GM12874 (cell line): ENCODE measurements around the gene RASA1.

Experiments used
- TF ChIP-seq, protein P1 (sequence below): IDR thresholded peaks from 2 replicates; pipeline ENCODE4 v1.5.1; 2011; ENCODE audit warnings: low read depth, mild to moderate bottlenecking, control low read depth, low read length, moderate library complexity; ENCODE audit not compliant: insufficient read depth

The RASA1 gene

DNA sequence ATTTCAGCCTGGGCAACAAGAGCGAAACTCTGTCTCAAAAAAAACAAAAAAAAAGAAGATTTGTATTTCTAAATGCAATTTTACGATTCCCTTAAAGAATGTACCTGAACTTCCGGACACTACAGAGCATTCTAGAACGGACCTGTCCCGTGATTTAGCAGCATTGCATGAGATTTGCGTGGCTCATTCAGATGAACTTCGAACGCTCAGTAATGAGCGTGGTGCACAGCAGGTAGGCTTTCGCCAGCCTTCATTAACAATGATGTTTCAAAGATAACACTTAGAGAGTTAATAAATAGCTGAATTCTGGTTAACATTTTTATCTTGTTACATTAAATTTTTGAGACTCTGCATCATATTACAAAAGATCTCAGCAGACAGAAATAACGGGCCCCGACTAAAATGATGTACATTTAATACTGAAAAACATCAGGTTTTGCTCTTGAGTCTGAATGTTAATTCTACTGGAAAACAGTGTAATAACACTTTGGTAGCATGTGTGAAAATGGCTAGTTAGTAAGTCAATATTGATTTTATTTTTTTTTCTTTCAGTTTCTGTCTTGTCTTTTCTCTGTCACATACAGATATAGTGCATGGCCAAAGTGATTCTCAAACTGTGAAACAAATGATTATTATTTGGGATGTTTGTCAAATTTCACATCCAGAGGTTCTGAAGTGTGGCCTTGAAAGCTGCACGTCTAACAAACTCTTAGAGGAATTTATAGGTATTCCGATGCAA lies 121.8 kb downstream of the RASA1 start:
- TF ChIP-seq, protein P1, sequence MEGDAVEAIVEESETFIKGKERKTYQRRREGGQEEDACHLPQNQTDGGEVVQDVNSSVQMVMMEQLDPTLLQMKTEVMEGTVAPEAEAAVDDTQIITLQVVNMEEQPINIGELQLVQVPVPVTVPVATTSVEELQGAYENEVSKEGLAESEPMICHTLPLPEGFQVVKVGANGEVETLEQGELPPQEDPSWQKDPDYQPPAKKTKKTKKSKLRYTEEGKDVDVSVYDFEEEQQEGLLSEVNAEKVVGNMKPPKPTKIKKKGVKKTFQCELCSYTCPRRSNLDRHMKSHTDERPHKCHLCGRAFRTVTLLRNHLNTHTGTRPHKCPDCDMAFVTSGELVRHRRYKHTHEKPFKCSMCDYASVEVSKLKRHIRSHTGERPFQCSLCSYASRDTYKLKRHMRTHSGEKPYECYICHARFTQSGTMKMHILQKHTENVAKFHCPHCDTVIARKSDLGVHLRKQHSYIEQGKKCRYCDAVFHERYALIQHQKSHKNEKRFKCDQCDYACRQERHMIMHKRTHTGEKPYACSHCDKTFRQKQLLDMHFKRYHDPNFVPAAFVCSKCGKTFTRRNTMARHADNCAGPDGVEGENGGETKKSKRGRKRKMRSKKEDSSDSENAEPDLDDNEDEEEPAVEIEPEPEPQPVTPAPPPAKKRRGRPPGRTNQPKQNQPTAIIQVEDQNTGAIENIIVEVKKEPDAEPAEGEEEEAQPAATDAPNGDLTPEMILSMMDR: no peak

DNA sequence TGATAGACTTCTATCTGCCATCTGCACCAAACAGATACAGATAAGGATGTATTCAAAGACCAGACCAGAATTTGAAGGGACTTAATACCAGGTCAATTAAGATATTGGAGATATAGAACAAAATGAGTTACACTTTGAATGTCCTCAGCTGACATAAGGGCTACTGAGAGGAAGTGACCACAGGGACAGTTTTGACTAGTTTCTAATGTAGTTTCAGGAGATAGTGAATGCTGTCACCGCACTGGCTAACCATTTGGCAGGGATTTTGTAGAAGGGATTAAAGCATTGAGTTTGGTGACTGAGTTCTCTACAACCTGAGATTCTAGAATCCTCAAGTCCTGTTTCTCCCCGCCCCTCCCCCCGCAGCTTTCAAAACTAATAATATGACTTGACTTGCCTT lies 122.4 kb downstream of the RASA1 start:
- TF ChIP-seq, protein P1: no peak

DNA sequence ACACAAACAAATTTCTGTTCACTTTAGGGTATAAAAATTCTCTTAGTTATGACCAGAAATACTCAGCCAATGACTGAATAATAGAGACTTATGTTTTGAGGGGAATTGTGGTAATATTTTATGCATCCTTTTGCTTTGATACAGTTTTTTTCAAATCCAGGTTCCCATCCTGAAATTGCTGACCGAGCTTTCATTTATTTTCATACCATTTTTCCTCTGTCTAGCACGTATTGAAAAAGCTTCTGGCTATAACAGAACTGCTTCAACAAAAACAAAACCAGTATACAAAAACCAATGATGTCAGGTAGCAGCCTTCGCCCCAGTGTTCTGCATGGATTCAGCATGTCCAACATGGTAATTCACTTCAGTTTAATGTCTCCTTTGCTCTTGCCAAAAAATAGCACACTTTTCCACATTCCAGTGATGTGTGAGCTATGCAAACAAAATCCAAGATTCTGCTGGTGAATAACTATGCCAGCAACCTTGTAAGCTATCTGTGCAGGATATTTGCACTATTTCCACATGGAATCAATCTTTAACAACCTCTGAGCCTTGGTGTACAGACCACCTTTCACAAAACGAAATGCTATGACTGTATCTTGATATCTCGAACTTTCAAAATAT lies 123.0 kb downstream of the RASA1 start:
- TF ChIP-seq, protein P1: no peak

DNA sequence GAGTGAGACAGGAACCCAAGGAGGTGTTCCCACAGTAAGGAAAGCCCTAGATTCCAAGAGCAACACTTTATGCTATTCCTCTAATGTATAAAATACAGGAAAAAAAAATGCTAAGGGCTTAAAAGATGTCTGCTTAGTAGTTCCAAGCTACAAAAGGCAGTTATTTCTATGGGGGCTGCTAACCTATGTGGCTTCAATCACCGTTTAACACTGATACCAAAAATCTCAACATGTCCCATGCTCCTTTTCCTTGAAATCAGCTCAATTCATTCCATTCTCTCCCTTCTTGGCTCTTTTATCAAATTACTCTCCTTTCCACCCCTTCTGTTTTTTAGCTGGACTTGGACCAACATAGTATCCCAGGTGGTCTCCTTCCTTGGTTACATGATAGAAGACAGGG lies 124.5 kb downstream of the RASA1 start:
- TF ChIP-seq, protein P1: no peak

DNA sequence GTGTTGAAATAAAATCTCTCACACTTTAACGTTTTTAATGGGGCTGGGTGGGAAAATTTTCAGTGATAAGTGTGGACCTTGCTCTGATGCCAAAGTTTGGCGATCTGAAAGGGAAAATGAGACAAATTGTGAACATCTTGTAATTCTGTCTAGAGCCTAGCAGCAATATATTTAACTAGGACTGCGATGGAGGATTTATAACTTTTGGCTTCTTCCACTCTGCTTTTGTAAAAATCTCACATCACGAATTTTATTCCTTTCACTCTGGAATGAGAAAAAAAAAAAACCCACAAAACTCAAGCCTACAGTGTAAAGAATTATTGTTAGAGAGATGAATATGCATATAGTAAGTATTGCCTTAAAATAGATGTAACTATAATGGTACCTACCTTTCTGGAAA lies 125.1 kb downstream of the RASA1 start:
- TF ChIP-seq, protein P1: no peak

DNA sequence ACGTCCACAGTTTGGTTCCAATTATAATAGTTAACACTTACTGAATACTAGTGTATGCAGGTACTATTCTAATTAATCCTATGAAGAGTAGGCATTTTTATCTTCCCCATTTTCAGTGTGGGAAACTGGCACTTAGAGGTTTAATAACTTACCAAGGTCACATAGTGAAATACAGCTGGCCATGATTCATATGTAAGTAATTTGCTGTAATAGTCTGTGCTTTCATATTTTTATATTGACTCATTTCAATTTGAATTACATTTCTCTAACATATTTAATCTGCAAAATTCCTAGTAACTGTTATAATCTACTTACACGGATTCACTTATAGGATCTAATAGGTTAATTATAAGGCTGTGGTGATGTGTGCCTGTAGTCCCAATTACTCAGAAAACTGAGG lies 125.6 kb downstream of the RASA1 start:
- TF ChIP-seq, protein P1: no peak

DNA sequence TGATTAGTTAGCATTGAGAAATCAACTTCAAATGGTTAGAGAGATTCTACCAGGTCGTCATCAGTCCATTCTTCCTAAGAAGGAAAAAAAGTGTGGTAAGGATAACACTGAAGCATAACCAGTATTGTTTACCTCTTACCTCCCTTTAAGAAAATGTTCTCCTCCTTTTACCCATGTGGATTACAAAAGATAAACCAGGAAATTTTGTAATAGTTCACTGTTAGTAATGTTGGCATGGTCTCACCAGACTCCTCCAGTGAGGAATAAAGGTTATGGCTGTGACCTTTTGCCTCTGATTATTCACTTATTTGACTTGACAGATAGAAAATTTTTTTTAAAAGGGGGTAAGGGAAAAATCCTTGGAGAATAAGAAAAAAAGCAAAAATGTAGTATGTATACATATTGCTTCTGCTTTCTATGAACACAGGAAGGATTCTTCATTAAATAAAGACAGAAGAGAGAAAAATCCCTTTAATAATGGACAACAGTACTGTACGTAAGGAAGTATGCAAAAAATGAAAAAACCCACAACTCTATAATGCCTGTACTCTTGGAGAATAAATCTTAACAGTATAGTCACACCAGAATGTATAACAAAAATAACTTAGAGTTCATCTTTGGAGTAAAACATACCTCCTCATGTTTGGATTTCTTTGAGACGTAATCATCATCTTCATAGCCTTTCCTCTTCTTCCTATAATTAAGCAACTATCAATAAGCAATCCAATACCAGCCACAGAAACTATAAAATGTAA lies 126.9 kb downstream of the RASA1 start:
- TF ChIP-seq, protein P1: no peak
